ENCODE results near the gene DIO1.

Gene DIO1

DNA sequence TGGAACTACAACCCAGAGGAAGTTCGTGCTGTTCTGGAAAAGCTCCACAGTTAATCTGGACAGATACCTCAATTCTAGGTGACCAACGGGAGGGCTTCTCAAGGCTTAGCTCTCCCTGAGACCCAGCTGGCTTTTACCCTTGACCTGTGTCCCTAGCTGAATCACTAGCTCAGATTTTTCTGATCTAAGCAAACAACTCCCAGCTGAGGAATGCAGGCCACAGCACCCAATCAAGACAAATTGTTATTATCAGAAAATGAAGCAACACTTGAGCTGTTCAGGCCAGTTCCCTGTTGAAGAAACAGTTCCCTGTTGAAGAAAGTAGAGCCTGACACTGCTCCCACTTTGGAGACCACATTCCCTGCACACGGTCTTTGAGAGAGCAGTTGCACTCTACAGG lies 16.0 kb downstream of the DIO1 start:
- TF ChIP-seq, protein P1, sequence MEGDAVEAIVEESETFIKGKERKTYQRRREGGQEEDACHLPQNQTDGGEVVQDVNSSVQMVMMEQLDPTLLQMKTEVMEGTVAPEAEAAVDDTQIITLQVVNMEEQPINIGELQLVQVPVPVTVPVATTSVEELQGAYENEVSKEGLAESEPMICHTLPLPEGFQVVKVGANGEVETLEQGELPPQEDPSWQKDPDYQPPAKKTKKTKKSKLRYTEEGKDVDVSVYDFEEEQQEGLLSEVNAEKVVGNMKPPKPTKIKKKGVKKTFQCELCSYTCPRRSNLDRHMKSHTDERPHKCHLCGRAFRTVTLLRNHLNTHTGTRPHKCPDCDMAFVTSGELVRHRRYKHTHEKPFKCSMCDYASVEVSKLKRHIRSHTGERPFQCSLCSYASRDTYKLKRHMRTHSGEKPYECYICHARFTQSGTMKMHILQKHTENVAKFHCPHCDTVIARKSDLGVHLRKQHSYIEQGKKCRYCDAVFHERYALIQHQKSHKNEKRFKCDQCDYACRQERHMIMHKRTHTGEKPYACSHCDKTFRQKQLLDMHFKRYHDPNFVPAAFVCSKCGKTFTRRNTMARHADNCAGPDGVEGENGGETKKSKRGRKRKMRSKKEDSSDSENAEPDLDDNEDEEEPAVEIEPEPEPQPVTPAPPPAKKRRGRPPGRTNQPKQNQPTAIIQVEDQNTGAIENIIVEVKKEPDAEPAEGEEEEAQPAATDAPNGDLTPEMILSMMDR (IDR thresholded peaks at IDR 0.05), result no peak
- no peak for DNase-seq (ENCODE audit: low spot score)
- no peak overlapping the region for H3K4me3 ChIP-seq
- H3K27ac ChIP-seq, result no peak overlapping the region

- H3K4me3 ChIP-seq, result no peak overlapping the region
- TF ChIP-seq, protein P1 (IDR thresholded peaks at IDR 0.05), result no peak
- DNase-seq (ENCODE audit: low spot score), result no peak
- no peak overlapping the region for H3K27ac ChIP-seq
Observed at GRCh38 chr1:53911442-53911841, 17.5 kb downstream of the DIO1 start.

DNA sequence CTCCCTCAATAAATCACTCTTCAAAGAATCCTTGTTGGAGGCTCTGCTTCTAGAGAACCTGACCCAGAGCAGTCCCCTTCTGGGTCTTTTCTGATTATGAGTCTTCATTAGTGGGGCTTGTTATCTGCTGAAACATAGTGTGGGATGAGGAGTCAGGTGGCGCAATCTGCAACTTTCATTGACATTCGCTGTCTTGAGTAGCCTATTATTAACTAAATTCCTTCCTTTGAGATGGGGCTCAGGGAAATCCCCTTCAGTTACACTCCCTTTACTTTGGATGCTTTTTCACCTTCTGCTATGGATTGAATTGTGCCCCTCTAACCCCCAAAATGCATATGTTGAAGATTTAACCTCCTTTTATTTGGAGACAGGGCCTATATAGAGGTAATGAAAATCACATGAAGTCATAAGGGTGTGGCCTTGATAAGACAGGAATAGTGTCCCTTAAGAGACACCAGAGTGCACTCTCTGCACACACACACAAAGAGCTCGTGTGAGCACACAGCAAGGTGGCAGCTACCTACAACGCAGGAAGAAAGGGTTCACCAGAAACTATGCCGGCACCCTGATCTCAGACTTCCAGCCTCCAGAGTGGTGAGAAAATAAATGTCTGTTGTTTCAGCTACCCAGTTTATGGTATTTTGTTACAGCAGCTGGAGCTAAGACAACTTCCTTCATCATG lies 19.5 kb downstream of the DIO1 start:
- Histone ChIP-seq H3K27ac (no peak overlapping the region), H3K4me3 (no peak overlapping the region)
- DNase-seq (ENCODE audit: low spot score), result no peak
- TF ChIP-seq, protein P1 (IDR thresholded peaks at IDR 0.05), result no peak

GRCh38 chr1:53918343-53918742 lies 24.4 kb downstream of the DIO1 start:
- TF ChIP-seq, protein P1 (IDR thresholded peaks at IDR 0.05), result no peak
- DNase-seq (ENCODE audit: low spot score), result no peak
- no peak overlapping the region for H3K4me3 ChIP-seq
- no peak overlapping the region for H3K27ac ChIP-seq

DNA sequence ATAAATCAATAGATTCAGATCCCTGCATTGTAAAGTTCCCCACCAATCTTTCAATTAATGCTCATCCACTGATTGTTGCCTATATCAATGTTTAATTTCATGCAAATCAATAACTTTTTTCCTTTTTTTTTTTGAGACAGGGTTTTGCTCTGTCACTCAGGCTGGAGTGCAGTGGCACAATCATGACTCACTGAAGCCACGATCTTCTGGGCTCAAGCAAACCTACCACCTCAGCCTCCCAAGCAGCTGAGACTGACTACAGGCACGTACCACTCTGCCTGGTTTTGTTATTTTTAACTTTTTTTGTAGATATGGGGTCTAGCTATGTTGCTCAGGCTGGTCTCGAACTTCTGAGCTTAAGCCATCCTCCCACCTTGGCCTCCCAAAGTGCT lies 25.7 kb downstream of the DIO1 start:
- Histone ChIP-seq H3K4me3 (no peak overlapping the region), H3K27ac (no peak overlapping the region)
- TF ChIP-seq, protein P1 (IDR thresholded peaks at IDR 0.05), result no peak
- no peak for DNase-seq (ENCODE audit: low spot score)

- TF ChIP-seq, protein P1 (IDR thresholded peaks at IDR 0.05), result no peak
- no peak overlapping the region for H3K4me3 ChIP-seq
- no peak for DNase-seq (ENCODE audit: low spot score)
Observed at GRCh38 chr1:53927376-53927881, 33.4 kb downstream of the DIO1 start.

GRCh38 chr1:53929246-53929960 lies 35.4 kb downstream of the DIO1 start:
- DNase-seq (ENCODE audit: low spot score), result no peak
- Histone ChIP-seq H3K27ac (no peak overlapping the region), H3K4me3 (no peak overlapping the region)
- TF ChIP-seq, protein P1 (IDR thresholded peaks at IDR 0.05), result no peak

More at GRCh38 chr1:53927376-53927881, 33.4 kb downstream of the DIO1 start:
- no peak overlapping the region for H3K27ac ChIP-seq
